GM18867 (cell line): ENCODE measurements around the gene BAHCC1.

ENCODE experiments used
- ATAC-seq: cut with Tn5 transposase; IDR thresholded peaks from one replicate; pipeline ENCODE4 v1.9.1; 2021; ENCODE audit warnings: mild to moderate bottlenecking, moderate library complexity; ENCODE audit not compliant: unreplicated experiment

BAHCC1 gene

DNA sequence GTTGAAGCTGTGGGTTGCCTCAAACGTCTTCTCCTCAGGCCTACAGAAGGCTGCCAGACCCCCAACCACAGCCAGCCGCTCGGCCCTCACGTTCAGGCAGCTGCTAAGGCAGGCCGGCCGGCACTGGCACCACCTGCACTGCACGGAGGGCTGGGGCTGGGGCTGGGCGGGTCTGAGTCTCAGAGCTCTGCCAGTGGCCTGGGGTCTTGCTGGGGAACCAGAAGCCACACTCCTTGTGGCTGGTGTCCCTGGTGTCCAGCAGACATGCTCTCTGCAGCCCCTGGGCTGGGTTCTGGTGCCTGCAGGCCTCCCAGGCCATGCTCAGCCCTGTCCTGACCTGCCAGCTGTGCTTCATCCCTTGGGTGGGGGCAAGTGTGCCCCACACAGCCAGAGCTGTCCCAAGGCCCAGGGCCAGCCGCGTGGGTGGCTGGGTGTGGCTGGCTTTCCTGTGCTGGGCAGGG, 42.0 kb downstream of the BAHCC1 start:
- ATAC-seq = no peak

GRCh38 chr17:81438007-81438659, 42.9 kb downstream of the BAHCC1 start:
- no peak for ATAC-seq

GRCh38 chr17:81438688-81439087, 43.4 kb downstream of the BAHCC1 start:
- no peak for ATAC-seq

- no peak for ATAC-seq
These were observed 44.8 kb downstream of the BAHCC1 start for GRCh38 chr17:81440051-81440471.

GRCh38 chr17:81440511-81441244, 45.4 kb downstream of the BAHCC1 start:
- no peak for ATAC-seq

- no peak for ATAC-seq
These were observed 47.5 kb downstream of the BAHCC1 start for GRCh38 chr17:81442791-81443190.

DNA sequence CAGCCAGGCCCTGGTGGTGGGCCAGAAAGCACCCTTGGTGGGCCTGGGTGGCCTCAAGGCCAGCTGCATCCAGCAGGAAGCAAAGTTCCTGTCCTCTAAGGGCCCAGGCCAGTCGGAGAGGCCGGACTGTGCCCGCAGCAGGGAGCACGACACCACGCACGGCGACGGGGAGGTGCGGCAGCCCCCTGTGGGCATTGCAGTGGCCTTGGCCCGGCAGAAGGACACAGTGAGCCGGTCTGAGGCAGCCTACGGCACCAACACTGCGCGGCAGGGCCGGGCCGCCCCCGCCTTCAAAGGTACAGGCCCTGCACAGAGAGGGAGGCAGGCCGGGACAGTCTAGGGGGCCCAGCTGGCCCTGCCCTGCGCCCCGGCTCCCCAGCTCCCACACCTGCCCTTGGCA, 48.0 kb downstream of the BAHCC1 start:
- no peak for ATAC-seq

GRCh38 chr17:81444610-81445339, 49.5 kb downstream of the BAHCC1 start:
- ATAC-seq = no peak

- ATAC-seq = no peak
These were observed 50.6 kb downstream of the BAHCC1 start for GRCh38 chr17:81445642-81446503.

- ATAC-seq = no peak
These were observed 52.2 kb downstream of the BAHCC1 start for GRCh38 chr17:81447331-81447933.

DNA sequence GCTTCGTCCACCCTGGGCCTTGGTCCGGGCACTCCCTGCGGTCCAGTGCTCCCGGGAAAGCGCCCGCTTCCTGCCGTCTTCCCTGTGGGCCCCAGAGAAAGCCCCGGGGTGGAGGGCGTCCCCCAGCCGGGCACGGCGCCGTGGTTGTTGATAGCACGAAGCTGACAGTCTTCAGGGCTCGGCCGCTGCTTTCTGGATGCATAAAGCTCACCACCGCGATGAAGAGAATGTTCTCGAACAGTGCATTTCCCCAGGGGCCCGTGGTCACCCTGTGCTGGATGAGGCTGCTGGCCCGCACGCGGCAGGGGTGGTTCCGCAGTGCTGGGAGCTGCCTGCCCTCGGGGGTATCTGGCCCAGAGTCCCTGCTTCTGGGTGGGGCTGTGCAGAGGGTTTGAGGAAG, 53.2 kb downstream of the BAHCC1 start:
- no peak for ATAC-seq

GRCh38 chr17:81448950-81449349, 53.7 kb downstream of the BAHCC1 start:
- no peak for ATAC-seq

DNA sequence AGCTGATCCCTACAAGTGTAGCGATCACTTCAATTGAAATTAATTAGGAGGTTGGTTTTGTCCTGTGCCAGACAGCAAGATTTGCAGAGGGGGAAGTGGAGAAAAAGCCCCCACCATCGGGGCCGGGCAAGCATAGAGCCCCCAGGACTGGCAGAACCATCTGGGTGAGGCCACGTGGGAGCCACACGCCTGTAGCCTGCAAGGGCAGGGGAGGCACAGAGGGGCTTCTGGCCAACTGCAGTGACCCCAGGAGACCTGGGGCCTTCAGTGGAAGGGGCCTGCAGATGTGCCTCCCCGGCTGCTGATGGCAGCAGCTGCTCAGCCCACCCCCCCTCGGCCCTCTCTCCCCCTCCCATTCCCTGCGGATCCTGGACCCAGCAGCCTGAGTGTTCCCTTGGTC, 54.1 kb downstream of the BAHCC1 start:
- ATAC-seq = no peak

GRCh38 chr17:81451823-81452222, 56.6 kb downstream of the BAHCC1 start:
- ATAC-seq = no peak

DNA sequence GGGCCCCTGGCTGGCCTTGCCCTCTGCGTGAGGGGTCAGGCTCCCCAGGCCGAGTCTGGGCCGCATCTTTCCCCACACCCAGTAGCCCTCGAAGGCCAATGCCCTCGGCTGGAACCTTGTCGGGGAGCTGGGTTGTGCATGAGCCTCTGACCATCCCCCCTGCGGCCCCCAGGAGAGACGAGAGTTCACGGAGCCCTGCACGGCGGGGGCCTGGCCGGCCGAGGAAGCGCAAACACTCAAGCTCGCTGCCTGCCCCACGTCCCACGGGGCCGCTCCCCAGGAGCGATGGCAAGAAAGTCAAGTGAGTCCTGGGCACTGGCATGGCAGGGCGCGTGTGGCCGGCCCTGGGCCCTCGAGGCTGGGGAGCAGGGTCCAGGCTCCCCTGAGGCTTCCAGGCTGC, 57.3 kb downstream of the BAHCC1 start:
- ATAC-seq = no peak

DNA sequence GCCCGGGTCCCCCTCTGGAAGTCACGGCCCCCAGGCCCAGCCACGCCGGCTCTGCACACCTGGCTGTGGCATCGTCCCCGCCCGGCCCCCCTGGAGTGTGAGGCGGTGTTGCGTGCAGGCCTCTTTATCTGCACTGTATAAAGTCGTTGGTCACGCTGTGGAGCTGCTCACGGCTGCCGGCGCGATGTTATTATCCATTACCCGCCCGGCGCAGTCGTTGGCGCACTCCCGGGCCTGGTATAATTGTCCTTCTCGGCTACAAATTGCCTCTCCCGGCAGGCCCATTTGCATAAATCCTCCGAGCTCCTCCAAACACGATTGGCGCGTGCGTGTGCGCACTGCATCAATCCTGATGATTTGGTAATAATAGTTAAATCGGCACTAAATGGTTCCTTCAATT, 57.8 kb downstream of the BAHCC1 start:
- no peak for ATAC-seq

GRCh38 chr17:81453712-81454111, 58.5 kb downstream of the BAHCC1 start:
- no peak for ATAC-seq

DNA sequence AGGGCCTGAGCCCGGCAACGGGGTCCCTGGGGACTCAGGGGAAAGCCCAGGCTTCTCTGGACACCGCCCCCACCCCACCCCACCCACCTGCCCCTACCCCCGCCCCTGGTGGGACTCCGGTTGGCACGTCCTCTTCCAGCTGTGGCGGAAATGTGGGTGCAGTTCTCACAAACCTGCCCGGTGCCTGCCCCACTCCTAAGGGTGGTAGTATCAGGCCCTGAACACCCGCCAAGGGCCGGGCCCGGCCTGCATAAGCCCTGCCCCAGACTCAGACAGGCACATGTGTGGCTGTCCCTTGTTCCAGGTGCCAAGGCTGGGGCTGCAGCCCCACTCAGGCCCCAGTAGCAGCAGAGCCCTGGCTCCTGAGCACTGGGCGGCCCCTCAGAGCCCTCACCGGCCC, 59.2 kb downstream of the BAHCC1 start:
- no peak for ATAC-seq

DNA sequence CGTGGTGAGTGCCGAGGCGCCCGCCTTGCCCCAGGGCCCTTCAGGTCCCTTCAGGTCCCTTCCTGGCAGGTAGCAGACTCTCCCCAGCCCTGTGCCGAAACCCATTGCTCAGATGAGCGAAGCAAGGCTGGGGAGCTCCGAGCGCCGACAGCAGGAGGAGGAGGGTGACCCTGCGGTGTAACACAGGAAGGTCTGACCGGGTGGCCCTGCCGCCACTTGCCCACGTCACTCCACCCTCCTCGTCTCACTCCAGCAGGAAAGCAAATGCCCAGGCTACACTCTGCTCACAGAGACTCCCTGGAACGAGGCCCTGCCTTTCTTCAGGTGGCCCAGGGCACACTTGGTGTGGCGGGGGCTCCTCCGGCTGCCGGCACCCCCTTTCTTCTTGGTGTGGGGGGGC, 60.1 kb downstream of the BAHCC1 start:
- no peak for ATAC-seq

GRCh38 chr17:81456091-81456490, 60.8 kb downstream of the BAHCC1 start:
- ATAC-seq = no peak

DNA sequence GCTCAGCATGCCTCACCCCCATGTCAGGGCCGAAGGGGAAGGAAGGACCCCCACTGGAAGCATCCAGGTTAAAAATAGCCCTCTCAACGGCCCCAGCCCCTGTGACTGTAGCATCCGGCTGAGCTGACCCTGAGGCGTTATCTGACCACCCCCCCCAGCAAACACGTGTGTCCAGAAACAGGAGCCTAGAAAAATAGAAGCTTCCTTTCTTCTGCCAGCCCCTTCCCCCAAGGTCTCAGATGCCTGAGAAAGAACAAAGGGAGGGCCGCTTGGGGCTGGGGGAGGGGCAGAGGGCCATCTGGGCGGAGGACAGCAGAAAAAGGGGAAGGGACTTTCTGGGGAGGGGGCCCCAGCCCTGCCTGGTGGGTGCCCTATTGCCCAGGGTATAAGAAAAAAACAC, 61.5 kb downstream of the BAHCC1 start:
- ATAC-seq = no peak
